BE2C (cell line): ENCODE measurements around the gene TTI1.

Experiments
- DNase-seq: peaks from one replicate; pipeline ENCODE4 v3.0.0-alpha.2; 2020
- H3K27me3 ChIP-seq: fragments of 250-450 bp; sonication (Bioruptor Pico); 2 replicates; pipeline ENCODE4 v1.5.1; 2020; ENCODE audit warnings: mild to moderate bottlenecking
- H3K36me3 ChIP-seq: fragments of 250-450 bp; sonication (Bioruptor Pico); 2 replicates; pipeline ENCODE4 v1.5.1; 2020; ENCODE audit warnings: mild to moderate bottlenecking
- H3K4me1 ChIP-seq: fragments of 250-450 bp; sonication (Bioruptor Pico); 2 replicates; pipeline ENCODE4 v1.5.1; 2020
- H3K4me3 ChIP-seq: 2 replicates; pipeline ENCODE4 v1.5.1; 2011; ENCODE audit warnings: low read depth, low read length
- H3K9me3 ChIP-seq: fragments of 250-450 bp; sonication (Bioruptor Pico); 2 replicates; pipeline ENCODE4 v1.5.1; 2020
- TF ChIP-seq, protein P1 (sequence below): IDR thresholded peaks from 2 replicates; pipeline ENCODE4 v1.5.1; 2012; ENCODE audit warnings: mild to moderate bottlenecking, low read depth, low read length

The TTI1 gene

DNA sequence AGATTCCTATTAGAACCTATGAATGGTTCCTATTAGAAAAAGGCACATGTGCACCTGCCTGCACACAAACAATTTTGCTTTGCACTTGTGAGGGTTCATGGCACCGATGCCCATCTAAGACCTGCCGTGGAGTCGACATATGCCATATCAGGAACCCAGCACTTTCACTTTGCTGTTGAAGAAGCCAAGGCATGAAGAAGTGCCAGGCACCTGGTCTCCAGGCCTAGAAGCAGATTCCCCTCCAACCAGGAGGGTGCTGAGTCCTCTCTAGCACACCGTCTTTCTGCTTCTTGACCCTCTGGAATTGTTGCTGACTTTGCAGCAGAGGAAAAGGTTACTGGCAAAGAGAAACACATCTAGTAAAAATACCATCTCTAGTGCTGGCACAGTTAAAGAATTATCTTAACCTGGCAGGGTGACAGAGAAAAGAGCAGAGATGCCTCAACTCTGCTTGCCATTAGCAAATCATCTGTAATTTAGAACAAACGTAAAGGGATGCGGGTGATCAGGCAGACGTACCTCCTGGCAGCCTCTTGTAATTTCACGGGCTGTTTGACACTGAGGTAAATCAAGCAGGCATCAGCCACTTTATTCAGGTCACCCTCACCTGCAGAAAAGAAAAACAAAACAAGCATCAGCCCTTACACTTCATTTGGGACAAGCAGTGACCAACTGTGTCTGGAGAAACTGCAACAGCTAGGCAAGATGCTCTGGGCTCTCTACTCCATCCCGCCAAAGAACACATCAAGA is 37.2 kb downstream of the TTI1 start:
- Histone ChIP-seq H3K27me3 (no peaks in the 10 kb centered on the region), H3K36me3 (peaks cover 48% of the 10 kb centered on the region), H3K4me3 (no peak overlapping the region), H3K9me3 (no peaks in the 10 kb centered on the region), H3K4me1 (peaks cover 13% of the 10 kb centered on the region)
- DNase-seq = no peak
- TF ChIP-seq, protein P1, sequence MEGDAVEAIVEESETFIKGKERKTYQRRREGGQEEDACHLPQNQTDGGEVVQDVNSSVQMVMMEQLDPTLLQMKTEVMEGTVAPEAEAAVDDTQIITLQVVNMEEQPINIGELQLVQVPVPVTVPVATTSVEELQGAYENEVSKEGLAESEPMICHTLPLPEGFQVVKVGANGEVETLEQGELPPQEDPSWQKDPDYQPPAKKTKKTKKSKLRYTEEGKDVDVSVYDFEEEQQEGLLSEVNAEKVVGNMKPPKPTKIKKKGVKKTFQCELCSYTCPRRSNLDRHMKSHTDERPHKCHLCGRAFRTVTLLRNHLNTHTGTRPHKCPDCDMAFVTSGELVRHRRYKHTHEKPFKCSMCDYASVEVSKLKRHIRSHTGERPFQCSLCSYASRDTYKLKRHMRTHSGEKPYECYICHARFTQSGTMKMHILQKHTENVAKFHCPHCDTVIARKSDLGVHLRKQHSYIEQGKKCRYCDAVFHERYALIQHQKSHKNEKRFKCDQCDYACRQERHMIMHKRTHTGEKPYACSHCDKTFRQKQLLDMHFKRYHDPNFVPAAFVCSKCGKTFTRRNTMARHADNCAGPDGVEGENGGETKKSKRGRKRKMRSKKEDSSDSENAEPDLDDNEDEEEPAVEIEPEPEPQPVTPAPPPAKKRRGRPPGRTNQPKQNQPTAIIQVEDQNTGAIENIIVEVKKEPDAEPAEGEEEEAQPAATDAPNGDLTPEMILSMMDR = no peak

DNA sequence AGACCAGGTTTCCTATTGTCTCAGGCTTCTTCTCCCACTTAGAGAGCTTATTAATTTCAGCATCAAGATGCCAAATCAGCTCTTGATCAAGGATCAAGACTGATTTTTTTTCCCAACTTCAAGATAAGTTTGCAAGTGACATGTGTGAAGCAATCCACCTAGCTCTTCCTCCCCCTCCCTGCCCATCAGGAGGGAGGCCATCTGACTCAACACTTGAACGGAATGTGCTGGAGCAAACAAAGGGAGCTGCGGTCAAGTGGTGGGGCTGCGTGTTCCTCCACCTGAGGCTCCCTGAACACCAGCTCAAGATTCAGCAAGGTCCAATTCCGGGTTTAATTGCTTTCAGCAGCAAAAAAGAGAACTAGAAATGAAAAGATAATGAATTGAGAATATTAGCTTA is 38.7 kb downstream of the TTI1 start:
- TF ChIP-seq, protein P1 = no peak
- Histone ChIP-seq H3K9me3 (no peaks in the 10 kb centered on the region), H3K4me3 (no peak overlapping the region), H3K27me3 (no peaks in the 10 kb centered on the region), H3K4me1 (peaks cover 25% of the 10 kb centered on the region), H3K36me3 (peaks cover 35% of the 10 kb centered on the region)
- no peak for DNase-seq

DNA sequence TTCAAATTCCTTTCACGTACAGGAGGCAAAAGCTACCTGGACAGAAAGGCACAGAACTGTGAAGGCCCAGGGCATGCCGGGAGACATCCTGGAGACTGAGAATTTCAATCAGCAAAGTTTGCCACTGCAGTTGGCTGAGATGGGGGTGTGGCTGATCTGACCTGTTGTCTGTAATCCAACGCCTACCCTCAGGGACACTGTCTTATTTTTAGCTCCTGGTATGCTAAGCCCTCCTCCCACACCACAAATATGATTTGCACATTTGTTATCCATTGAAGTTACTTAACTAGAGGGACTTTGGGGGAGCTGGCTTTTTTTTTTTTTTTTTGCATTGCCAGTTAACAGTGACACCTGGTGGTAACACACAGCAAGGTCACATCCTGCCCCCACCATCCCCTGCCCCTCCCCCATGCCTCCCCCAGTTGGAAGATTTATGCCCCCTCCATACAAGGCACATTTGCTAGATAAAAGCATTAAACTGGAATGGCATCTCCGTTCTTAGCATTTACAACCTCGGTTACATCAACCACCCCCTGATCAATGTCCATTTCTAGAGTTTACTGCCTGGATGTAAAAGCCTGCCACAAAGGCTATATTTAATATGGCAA is 40.4 kb downstream of the TTI1 start:
- H3K4me1 ChIP-seq = peaks cover 42% of the 10 kb centered on the region

DNA sequence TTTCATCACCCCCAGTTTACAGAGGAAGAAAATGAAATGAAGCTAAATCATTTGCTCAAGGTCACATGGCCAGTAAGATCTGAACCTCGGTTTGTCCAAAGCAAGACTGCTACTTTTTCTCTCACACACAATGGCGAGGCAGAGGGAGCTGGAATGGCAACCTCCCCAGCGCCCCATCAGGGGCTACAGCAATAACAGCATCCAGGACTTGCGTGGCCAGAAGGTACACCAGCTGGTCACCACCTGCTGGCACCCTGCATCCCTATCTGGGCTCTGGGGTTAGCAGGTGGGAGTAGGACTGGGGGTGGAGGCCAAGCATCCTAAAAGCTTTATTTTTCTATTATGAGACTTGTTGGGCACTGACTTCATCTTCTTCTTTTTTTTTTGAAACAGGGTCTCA is 41.3 kb downstream of the TTI1 start:
- no peaks in the 10 kb centered on the region for H3K9me3 ChIP-seq
- DNase-seq = no peak
- TF ChIP-seq, protein P1 = no peak
- H3K4me3 ChIP-seq = no peak overlapping the region
- peaks cover 45% of the 10 kb centered on the region for H3K4me1 ChIP-seq
- H3K36me3 ChIP-seq = peaks cover 12% of the 10 kb centered on the region
- no peaks in the 10 kb centered on the region for H3K27me3 ChIP-seq

More for the DNA sequence above, 40.4 kb downstream of the TTI1 start:
- TF ChIP-seq, protein P1 = peak; percentile 64
- Histone ChIP-seq H3K27me3 (no peaks in the 10 kb centered on the region), H3K4me3 (no peak overlapping the region), H3K36me3 (peaks cover 19% of the 10 kb centered on the region), H3K9me3 (no peaks in the 10 kb centered on the region)
- DNase-seq = no peak

DNA sequence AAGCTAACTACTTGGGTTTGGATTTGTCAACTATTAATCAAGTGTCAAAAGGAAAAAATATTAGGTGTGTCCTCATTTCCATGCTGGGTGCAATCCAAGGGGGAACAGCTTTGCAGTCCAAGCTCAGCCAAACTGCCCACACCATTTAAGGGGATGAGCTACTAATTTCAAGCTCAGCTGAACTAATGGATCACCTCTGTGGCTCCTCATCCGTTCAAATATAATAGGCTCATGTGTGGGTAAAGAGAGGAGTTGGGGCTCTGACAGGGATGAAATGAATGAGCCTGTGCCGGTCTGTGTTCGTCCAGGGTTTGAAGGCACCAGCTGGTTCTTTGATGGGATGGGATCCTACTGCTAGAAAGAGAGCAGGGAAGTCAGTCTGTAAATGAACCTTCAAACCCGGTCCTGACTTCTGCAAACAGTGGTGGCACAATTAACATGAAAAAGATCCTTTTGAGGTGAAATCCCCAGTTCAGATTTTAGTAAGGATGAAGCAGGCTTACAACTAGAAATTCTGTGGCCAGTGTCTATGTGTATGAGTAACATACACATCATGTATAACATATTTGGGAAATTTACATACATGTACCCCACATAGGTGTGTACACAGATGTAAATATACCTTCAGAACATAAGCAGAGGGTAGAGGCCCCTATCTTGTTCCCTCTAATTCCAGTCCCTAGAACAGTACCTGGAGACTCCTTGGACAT is 41.9 kb downstream of the TTI1 start:
- Histone ChIP-seq H3K27me3 (no peaks in the 10 kb centered on the region), H3K36me3 (peaks cover 7% of the 10 kb centered on the region), H3K4me3 (no peak overlapping the region), H3K4me1 (peaks cover 50% of the 10 kb centered on the region), H3K9me3 (no peaks in the 10 kb centered on the region)
- TF ChIP-seq, protein P1 = no peak
- no peak for DNase-seq
